Measurements from ENCODE around the gene CYTIP.

The CYTIP gene

DNA sequence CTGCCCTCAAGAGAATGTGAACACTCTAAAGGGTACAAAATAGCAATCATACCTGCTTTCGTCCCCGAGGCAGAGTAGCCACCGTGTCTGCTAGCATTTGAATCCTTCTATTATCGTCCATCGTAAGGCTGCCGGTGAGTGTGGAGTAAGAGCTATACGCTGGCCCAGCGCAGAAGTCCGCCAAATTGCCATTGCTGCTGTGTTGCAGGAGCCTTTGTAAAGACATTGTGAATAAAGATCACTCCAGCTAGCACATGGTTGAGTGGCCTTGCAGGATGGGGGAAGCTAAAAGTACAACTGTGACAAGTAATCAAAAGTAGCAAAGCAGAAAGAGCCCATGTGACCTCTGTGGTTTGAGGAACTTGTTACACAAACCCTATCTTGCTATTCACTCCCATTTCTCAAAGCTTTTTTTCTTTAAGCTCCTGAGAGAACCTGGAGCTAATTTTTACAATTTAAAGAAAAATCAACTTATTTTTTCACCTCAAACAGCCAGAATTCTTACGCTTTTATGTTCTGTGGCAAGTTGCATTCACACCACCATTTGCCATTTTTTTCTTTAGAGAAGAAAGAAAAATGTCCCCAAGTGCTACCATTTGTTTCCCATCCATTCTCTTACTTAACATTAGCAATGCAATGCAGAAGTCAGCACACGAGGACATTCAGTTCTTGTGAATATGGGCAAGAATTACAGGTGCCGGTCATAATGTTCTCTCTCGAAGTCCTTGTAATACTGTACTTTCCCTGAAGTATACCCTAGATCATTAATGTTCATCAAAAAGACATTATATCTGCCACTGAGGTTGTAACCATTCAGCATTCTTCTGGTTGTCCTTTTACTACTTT, at the start of gene CYTIP:
Gene CYTIP, minus strand, starts transcription at position 295 of the 846 bp plus-strand sequence. Its CDS starts 69 bp downstream, at position 226.
- in situ Hi-C loops (cut with HindIII; ENCODE audit: low sequenced_read_pairs): no loop called here

- in situ Hi-C loops (cut with HindIII; ENCODE audit: low sequenced_read_pairs): no loop called here
Measured at GRCh38 chr2:157492189-157492773, 48.4 kb upstream of the CYTIP start.

GRCh38 chr2:157489983-157490382, 46.1 kb upstream of the CYTIP start:
- in situ Hi-C loops (cut with HindIII; ENCODE audit: low sequenced_read_pairs): no loop called here

- in situ Hi-C loops (cut with HindIII; ENCODE audit: low sequenced_read_pairs): no loop called here
Measured at GRCh38 chr2:157488877-157489276, 45.0 kb upstream of the CYTIP start.

GRCh38 chr2:157487747-157488146, 43.9 kb upstream of the CYTIP start:
- in situ Hi-C loops (cut with HindIII; ENCODE audit: low sequenced_read_pairs): no loop called here

DNA sequence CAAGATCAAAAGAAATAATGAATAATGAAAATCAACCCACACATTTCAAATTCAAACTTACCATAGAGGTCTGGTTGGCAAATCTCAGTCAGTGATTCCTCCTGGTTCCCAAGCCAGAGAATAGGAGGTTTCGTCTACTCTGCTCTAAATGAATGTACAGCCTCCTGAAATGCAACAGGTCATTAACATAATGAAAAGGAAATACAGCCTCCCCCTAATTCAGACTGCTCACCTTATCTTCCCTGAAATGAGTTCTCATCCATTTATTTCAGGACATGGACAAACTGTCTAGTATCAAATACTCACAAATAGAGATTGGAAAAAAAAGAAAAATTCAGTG, 43.4 kb upstream of the CYTIP start:
- in situ Hi-C loops (cut with HindIII; ENCODE audit: low sequenced_read_pairs): no loop called here

DNA sequence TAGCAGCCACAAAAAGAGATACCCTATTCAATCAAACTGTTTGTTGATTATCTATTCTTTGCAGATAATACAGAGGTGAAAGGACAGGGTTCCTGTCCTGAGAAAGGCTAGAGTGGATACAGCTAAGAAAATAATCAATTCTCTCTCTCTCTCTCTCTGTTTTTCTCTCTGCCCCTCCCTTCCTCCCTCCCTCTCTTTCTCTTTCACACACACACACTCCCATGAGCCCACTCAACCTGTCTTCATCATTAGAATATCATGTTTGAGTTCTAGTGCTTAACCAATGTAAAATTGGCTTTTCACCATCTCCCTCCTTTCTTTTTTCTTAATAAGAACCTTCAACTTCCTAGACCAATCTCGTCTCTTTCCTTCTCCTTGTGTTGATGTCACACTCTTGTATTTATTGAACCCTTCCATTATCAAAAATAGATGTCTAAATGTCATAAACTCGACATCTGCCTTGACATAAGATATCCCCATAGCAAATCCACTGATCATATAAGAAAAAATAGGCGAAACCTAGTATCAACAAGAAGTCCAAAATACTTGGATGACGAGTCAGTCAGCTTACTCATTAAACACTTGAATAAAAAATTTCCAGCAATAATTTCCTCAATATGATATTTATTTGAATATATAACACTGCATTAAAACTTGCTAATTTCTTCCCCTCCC, 42.8 kb upstream of the CYTIP start:
- in situ Hi-C loops (cut with HindIII; ENCODE audit: low sequenced_read_pairs): no loop called here

GRCh38 chr2:157480182-157480961, 36.5 kb upstream of the CYTIP start:
- in situ Hi-C loops (cut with HindIII; ENCODE audit: low sequenced_read_pairs): no loop called here

- in situ Hi-C loops (cut with HindIII; ENCODE audit: low sequenced_read_pairs): no loop called here
Measured at GRCh38 chr2:157479081-157480027, 35.5 kb upstream of the CYTIP start.

- in situ Hi-C loops (cut with HindIII; ENCODE audit: low sequenced_read_pairs): no loop called here
Measured at GRCh38 chr2:157477919-157478318, 34.0 kb upstream of the CYTIP start.

DNA sequence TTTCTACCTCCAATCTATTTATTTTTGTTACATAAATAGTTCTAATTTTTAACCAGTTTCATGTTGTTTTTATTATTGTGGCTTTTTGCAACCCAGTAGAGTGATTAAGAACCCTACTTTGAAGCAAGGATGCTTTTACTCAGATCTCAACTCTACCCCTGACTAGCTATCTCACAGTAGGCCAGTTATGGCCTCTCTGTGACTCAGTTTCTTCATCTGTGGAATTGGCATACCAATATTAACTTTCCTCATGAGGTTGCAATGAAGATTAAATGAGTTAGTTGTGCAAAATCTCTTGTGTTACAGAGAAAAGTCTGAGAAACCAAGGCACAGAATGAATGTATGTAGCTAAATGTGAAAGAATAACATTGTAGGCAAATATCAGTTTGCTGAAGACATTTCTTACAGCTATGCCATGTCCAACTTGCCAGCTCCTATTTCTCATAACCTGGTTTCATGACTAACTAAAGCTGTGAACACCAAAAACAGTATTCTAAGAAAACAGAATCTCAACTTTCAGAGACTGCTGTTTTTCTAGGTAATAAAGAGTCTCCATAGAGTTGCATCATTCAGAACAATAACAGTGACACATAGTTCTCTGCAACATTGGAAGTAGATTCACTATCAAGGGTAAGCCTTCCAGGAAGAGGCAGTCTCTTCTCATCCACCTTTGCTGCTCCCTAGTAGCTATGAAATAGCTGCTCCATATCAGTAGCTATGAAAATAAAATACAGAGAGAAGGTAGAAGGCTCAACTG, 33.2 kb upstream of the CYTIP start:
- in situ Hi-C loops (cut with HindIII; ENCODE audit: low sequenced_read_pairs): no loop called here

GRCh38 chr2:157475722-157476390, 32.0 kb upstream of the CYTIP start:
- in situ Hi-C loops (cut with HindIII; ENCODE audit: low sequenced_read_pairs): no loop called here

- in situ Hi-C loops (cut with HindIII; ENCODE audit: low sequenced_read_pairs): no loop called here
Measured at GRCh38 chr2:157473581-157473980, 29.7 kb upstream of the CYTIP start.

DNA sequence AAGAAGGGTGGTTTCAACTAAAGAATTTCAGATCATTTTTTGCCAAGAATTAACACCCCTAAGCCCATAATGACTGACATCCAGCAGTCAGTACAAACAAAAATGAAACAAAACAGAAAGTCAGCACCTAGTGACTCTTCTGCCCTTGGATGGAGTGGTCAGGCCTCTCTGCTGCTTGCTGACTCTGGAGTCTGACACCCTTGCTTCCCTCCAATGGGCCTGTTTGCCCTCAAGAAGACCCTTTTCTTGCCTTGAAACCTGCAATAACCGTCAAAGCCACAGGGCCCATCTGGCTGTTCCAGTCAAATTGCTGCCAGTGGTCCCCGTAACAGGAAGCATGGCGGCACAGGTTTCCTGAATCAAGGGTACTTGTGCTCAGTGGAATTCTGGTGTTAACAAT, 27.2 kb upstream of the CYTIP start:
- in situ Hi-C loops (cut with HindIII; ENCODE audit: low sequenced_read_pairs): no loop called here

GRCh38 chr2:157470321-157470720, 26.4 kb upstream of the CYTIP start:
- in situ Hi-C loops (cut with HindIII; ENCODE audit: low sequenced_read_pairs): no loop called here

DNA sequence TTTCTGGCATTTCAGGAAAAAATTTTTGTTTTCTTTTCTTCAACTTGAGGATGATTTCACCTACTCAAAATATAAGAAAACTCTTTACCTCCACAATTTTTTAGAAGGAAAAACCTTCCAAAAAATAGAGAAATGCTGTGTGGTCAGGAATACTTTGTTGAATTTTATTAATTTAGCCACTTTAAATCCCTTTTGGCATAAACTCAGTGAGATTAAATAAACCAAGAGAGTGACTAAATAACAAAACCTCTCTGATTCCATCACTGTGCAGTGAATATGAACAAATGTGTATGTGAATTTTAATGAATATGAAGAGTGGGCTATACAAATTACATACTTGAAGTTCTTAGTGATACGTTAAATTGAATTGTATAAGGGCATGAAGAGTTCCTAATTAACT, 25.8 kb upstream of the CYTIP start:
- in situ Hi-C loops (cut with HindIII; ENCODE audit: low sequenced_read_pairs): no loop called here

GRCh38 chr2:157468931-157469708, 25.2 kb upstream of the CYTIP start:
- in situ Hi-C loops (cut with HindIII; ENCODE audit: low sequenced_read_pairs): no loop called here

DNA sequence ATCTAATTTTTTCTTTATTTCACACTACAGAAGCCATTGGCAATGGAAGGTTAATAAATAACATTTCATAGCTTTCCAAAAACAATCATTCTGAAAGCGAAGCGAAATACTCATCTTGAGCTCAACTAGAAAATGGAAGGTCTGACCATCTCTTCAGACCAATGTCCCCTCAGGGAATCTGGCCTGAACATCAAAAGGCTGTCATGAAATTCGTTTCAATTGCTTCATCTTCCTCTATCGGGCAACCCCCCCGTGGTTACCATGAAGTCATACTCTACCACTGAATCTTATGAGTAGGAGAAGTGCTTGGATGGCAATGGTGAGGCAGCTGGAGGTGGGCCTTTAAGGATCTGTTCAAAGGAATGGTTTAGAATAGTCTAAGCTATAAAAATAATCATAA, 22.9 kb upstream of the CYTIP start:
- in situ Hi-C loops (cut with HindIII; ENCODE audit: low sequenced_read_pairs): no loop called here
